Stimulated activated effector memory CD8-positive, alpha-beta T cell treated with anti-CD3 and anti-CD28 coated beads, Interleukin-12 subunit alpha, Interleukin-12 subunit beta, amount 100 ng/mL, for 72 hours (primary cell): ENCODE measurements around the gene GRID1.

ENCODE experiments used
- ATAC-seq: fragments of 150-1000 bp; cut with Tn5 transposase; 2 replicates; pipeline ENCODE4 v1.10.0; 2021
- DNase-seq, 2 donors: peaks; one replicate each; pipeline ENCODE4 v3.0.0; 2021 to 2022; ENCODE audit warnings: low spot score in 2 of 2
- H3K27ac Mint-ChIP-seq: one replicate; pipeline ENCODE4 v1.8.0; 2022; ENCODE audit warnings: mild to moderate bottlenecking, mixed read lengths
- H3K36me3 Mint-ChIP-seq: one replicate; pipeline ENCODE4 v1.8.0; 2022; ENCODE audit warnings: mild to moderate bottlenecking, mixed read lengths
- H3K4me1 Mint-ChIP-seq: one replicate; pipeline ENCODE4 v1.8.0; 2022; ENCODE audit warnings: mixed read lengths
- H3K4me3 Mint-ChIP-seq: one replicate; pipeline ENCODE4 v1.8.0; 2022; ENCODE audit warnings: mild to moderate bottlenecking, mixed read lengths
- H3K9me3 Mint-ChIP-seq: one replicate; pipeline ENCODE4 v1.8.0; 2022; ENCODE audit warnings: mixed read lengths

The GRID1 gene

DNA sequence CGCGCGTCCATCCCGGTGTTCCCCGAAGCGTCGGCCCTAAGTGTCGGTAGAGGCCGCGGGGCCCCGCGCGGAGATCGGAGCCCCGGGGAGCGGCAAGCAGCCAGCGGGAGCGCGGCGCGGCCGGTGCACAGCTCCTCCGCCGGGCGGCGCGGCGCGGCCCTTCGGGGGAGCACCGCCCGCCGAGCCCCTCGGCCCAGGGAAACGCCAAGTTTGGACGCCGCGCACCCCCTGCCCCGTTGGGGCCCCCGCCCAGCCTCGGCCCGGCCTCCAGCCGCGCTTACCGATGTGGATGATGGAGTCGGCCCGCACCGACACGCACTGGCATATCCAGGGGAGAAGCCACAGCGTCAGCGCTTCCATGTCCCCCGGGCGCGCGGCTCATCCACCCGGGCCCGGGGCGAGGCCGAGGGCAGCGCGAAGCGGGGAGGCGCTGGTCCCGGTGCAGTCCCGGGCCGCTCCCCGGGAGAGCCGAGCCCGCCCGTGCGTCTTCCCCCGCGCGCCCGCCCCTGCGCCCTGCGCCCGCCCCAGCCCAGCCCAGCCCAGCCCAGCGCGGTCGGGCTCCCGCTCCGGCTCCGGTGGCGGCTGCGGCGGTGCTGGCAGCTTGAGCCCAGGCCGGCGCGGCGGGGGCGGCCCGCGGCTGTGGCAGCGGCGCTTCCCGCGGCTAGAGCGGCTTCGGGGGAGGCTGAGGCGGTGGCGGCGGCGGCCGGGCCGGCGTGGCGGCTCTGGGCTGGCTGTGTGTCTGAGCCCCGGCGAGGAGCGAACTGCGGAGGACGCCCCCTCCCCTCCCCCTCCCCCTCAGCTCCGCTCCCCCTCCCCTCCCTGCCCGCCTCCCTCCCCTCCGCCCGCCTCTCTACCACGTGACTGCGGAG lies at the start of gene GRID1:
Gene GRID1, minus strand, starts transcription at position 763 of the 869 bp plus-strand sequence.
- peak; percentile 23 for ATAC-seq
- Mint-ChIP-seq H3K9me3 (no peaks in the 10 kb centered on the region), H3K4me3 (peak within 1 kb of the TSS; percentile 57), H3K4me1 (peaks cover 16% of the 10 kb centered on the region), H3K36me3 (no peaks in the 10 kb centered on the region), H3K27ac (no peak within 1 kb of the TSS)
- no peak for DNase-seq

- Mint-ChIP-seq H3K36me3 (no peaks in the 10 kb centered on the region), H3K4me1 (peaks cover 20% of the 10 kb centered on the region), H3K4me3 (no peak overlapping the region), H3K9me3 (peaks cover 6% of the 10 kb centered on the region), H3K27ac (no peak overlapping the region)
- ATAC-seq (no peak), DNase-seq (no peak)
These were observed 49.0 kb upstream of the GRID1 start for GRCh38 chr10:86415583-86415982.

DNA sequence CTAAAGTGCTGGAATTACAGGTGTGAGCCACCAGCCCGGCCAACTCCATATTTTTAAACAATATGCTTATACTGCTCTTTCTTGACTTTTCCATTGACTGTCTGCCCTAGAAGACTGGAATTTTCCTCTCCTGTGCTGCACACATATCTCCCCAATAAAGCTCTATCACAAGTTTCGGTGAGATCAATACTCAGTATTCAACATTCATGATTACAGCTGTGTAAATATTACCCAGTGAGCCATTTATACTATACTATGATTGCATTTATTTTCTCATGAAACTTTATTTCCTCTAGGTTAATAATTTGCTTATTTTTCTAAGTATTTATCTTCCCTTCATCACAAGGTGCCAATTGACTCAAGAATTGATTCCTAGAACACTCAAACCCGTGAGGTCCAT lies 48.5 kb upstream of the GRID1 start:
- Mint-ChIP-seq H3K4me3 (no peak overlapping the region), H3K27ac (no peak overlapping the region), H3K9me3 (peaks cover 6% of the 10 kb centered on the region), H3K4me1 (peaks cover 22% of the 10 kb centered on the region), H3K36me3 (no peaks in the 10 kb centered on the region)
- no peak for ATAC-seq
- DNase-seq, result no peak

DNA sequence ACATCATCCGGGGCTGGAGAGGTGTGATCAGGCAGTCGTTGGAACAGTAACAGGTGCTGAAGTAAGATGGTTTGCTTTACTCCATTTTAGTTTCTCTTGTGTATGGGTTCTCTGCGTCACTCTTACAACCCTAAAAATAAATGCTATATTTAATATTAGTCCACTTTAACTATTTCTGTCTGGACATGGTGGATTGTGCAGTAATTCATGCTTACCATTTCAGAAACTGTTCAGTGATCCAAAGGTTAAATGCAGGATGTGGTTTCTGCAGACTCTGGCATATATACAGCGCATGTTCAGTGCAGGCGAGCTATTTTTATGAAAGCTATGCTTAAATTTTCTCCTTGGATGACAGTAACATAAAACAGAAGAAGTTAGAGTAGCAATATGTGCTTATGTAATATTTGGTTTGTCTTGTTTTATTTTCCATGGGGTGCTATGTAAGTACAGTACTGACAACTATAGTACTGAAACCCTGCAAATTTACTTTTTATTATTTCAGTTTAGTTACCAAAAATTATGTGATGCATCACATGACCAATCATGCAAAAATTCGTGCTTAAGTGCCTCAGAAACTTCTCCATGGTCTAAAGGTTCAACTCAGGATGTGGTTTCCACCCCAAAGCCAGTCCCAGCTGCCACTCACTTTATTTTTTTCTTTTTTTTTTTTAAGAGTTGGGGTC lies 46.6 kb upstream of the GRID1 start:
- H3K4me3 Mint-ChIP-seq, result peak overlapping the region; percentile 50
- peaks cover 6% of the 10 kb centered on the region for H3K9me3 Mint-ChIP-seq
- no peaks in the 10 kb centered on the region for H3K36me3 Mint-ChIP-seq
- H3K4me1 Mint-ChIP-seq, result peaks cover 22% of the 10 kb centered on the region
- DNase-seq (no peak), ATAC-seq (peak; percentile 69)
- H3K27ac Mint-ChIP-seq, result peak overlapping the region; percentile 92

DNA sequence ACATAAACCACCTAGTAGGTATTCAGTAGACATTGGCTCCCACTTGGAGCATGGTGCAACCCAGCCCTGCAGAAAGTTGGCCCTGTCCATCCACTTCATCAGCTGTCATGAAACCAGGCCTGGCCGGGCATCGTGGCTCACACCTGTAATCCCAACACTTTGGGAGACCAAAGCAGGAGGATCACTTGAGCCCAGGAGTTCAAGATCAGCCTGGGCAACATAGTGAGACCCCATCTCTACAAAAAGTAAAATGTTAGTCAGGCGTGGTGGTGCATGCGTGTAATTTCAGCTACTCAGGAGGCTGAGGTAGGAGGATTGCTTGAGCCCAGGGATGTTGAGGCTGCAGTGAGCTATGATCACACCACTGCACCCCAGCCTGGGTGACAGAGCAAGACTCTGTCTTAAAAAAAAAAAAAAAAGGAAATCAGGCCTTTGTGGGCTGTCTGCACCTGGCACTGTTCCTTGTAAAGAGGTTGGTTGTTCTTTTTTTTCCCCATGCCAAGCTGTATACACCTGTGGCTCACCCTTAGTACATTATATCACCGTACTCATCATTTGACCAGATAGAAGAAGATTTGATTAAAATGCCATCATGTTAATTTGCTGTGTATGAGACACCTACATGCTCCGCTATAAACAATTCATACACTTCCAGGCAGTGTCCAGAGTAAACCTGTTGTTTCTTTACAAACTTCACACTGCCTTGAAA lies 45.4 kb upstream of the GRID1 start:
- Mint-ChIP-seq H3K4me1 (peaks cover 22% of the 10 kb centered on the region), H3K4me3 (peak overlapping the region; percentile 50), H3K36me3 (no peaks in the 10 kb centered on the region), H3K27ac (peak overlapping the region; percentile 92), H3K9me3 (peaks cover 6% of the 10 kb centered on the region)
- ATAC-seq (peak; percentile 43), DNase-seq (no peak)

GRCh38 chr10:86411281-86411841 lies 44.8 kb upstream of the GRID1 start:
- Mint-ChIP-seq H3K27ac (peak overlapping the region; percentile 92), H3K4me1 (peaks cover 22% of the 10 kb centered on the region), H3K4me3 (peak overlapping the region; percentile 50), H3K36me3 (no peaks in the 10 kb centered on the region), H3K9me3 (peaks cover 6% of the 10 kb centered on the region)
- DNase-seq (peak in 1 of 2 donors; percentile 60), ATAC-seq (peak; percentile 88)

DNA sequence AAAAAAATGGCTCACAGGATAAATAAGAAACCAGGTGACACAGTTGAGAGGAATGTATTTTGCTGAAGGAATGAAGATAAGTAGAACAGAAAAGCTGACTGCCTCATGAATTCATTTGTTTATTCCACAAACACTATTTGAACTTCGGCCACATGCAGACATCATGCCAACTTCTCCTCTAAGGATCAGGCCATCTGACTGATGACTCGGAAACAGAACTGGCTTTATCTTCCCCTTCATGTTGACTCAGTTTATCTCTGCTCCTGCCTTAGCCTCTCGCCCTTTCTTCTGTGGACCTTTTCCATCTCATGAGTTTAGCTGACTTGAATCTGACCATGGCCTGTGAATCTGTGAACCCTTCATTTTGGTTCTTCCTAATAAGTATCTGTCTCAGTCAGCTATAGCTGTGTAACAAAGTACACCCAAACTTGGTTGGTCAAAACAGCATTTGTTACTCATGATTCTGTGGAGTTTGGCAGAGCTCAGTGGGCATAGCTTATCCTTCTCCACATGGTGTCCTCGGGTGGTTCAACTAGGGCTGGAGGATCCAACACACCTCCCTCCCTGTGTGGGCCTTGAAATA lies 44.0 kb upstream of the GRID1 start:
- H3K36me3 Mint-ChIP-seq, result no peaks in the 10 kb centered on the region
- H3K27ac Mint-ChIP-seq, result peak overlapping the region; percentile 92
- peaks cover 22% of the 10 kb centered on the region for H3K4me1 Mint-ChIP-seq
- no peak for ATAC-seq
- H3K4me3 Mint-ChIP-seq, result peak overlapping the region; percentile 50
- no peak for DNase-seq
- peaks cover 6% of the 10 kb centered on the region for H3K9me3 Mint-ChIP-seq

- H3K4me1 Mint-ChIP-seq, result peaks cover 22% of the 10 kb centered on the region
- no peaks in the 10 kb centered on the region for H3K36me3 Mint-ChIP-seq
- DNase-seq, result no peak
- no peak for ATAC-seq
- peaks cover 6% of the 10 kb centered on the region for H3K9me3 Mint-ChIP-seq
- H3K4me3 Mint-ChIP-seq, result no peak overlapping the region
- H3K27ac Mint-ChIP-seq, result no peak overlapping the region
These were observed 42.6 kb upstream of the GRID1 start for GRCh38 chr10:86409183-86409582.

DNA sequence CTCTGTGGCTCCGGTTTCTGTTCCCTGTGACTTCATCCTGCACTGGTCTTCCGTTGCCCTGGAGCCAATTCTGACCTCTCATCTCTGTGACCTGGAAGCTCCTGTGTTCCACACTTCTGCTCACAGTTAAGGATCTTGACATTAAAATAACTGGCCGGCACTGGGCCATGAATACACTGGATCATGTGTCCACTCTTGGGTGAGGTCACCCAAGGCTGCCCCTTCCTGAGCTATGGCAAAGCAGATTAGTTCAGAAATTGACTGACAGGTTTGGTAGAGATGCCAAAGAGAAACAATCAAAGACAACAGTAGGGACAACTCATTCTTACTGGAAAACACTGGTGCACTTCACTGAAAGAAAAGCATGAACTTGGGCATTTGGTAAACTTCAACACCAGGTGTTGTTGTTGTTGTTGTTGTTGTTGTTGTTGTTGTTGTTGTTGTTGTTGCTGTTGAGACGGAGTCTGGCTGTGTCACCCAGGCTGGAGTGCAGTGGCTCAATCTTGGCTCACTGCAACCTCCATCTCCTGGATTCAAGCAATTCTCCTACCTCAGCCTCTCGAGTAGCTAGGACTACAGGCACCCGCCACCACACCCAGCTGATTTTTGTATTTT lies 36.7 kb upstream of the GRID1 start:
- H3K4me1 Mint-ChIP-seq, result peaks cover 20% of the 10 kb centered on the region
- ATAC-seq (no peak), DNase-seq (no peak)
- H3K9me3 Mint-ChIP-seq, result no peaks in the 10 kb centered on the region
- no peak overlapping the region for H3K4me3 Mint-ChIP-seq
- no peaks in the 10 kb centered on the region for H3K36me3 Mint-ChIP-seq
- H3K27ac Mint-ChIP-seq, result no peak overlapping the region

- H3K4me1 Mint-ChIP-seq, result peaks cover 20% of the 10 kb centered on the region
- no peaks in the 10 kb centered on the region for H3K36me3 Mint-ChIP-seq
- H3K9me3 Mint-ChIP-seq, result no peaks in the 10 kb centered on the region
- no peak overlapping the region for H3K27ac Mint-ChIP-seq
- no peak for ATAC-seq
- DNase-seq, result no peak
- peak overlapping the region; percentile 81 for H3K4me3 Mint-ChIP-seq
These were observed 35.8 kb upstream of the GRID1 start for GRCh38 chr10:86402283-86402941.

DNA sequence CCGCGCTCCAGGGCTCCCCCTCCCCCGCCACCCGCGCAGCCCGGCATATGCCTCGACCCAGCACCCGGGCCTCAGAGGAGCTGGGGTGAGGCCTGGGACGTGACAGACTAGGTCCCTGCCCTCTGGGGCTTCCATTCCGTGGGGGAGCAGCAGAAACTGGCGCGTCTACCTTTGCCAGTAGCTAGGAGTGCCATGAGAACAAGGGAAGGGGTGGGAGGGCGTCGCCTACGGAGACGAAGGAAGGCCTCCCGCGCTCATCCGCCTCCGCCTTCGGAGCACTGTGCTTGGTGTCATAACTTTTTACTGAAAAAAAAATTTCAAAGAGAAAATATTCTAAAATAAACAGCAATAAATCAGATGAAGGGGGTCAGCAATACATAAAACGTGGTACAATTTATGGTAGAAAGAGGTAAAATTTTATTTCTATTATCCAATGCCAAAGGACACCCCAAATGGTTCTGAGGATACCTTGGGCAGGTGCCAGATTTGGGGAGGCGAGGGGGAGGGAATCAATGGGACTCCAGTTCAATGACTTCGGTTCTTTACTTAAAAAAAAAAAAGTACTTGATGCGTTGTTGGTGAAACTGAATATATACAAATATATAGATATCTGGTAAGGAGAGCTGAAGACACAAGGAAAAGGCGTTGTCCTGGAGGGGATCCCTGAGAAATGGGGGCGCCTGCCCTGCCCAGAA lies 35.1 kb upstream of the GRID1 start:
- no peaks in the 10 kb centered on the region for H3K36me3 Mint-ChIP-seq
- peaks cover 20% of the 10 kb centered on the region for H3K4me1 Mint-ChIP-seq
- no peak for DNase-seq
- H3K9me3 Mint-ChIP-seq, result no peaks in the 10 kb centered on the region
- peak overlapping the region; percentile 81 for H3K4me3 Mint-ChIP-seq
- ATAC-seq, result no peak
- peak overlapping the region; percentile 78 for H3K27ac Mint-ChIP-seq

DNA sequence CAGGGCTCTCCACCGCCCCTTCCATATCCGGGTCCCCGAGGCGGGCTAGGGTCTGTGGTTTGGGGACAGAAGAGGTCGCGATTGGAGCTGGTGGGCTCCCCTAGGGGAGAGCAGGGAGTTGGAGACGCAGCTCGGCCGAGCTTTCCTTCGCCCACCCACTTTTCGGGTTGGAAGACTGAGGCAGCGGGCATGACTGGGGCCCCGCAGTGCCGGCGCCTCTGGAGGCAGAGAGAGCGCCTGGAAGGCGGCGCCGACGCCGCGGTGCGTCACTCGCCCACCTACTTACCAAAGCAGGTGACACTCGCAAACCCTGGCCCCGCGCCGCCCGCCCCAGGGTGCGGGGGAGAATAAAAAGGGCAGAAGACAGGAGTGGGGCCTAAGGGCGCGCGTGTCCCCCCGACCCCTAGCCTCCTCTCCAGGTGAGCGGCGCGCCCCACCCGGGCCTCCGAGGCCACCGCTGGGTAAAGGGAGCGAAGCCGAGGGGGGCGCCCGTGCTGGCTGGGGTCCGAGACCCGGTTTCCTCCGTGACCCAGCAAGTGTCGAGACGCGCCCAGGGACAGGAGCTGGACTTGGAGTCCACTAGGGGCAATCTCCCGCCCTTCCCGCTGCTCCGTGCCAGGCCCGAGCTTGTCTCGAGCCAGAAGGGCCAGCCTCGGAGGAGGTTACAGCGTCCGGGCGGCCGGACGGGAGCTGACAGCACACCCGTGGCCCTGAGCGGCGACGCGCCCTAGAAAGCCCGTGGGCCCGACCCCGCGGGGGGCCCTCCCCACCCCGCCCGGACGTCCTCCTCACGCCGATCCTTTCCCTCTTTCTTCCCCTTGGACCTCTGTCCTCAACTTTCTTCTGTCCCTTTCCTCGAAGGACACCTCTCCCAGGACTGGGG lies 34.4 kb upstream of the GRID1 start:
- DNase-seq (peak; percentile 55 to 84), ATAC-seq (peak; percentile 78)
- Mint-ChIP-seq H3K4me3 (peak overlapping the region; percentile 81), H3K9me3 (no peaks in the 10 kb centered on the region), H3K27ac (peak overlapping the region; percentile 78), H3K4me1 (peaks cover 20% of the 10 kb centered on the region), H3K36me3 (no peaks in the 10 kb centered on the region)
